ENCODE measurements around the gene NFAT5.
A peak's percentile ranks its signal among the peaks of the same experiment; 100 is the strongest.
"Not testable (repeated sequence)": the region's sequence is repeated elsewhere in the genome, so short reads cannot be mapped to it uniquely, and the experiment has no call there.

Gene NFAT5

DNA sequence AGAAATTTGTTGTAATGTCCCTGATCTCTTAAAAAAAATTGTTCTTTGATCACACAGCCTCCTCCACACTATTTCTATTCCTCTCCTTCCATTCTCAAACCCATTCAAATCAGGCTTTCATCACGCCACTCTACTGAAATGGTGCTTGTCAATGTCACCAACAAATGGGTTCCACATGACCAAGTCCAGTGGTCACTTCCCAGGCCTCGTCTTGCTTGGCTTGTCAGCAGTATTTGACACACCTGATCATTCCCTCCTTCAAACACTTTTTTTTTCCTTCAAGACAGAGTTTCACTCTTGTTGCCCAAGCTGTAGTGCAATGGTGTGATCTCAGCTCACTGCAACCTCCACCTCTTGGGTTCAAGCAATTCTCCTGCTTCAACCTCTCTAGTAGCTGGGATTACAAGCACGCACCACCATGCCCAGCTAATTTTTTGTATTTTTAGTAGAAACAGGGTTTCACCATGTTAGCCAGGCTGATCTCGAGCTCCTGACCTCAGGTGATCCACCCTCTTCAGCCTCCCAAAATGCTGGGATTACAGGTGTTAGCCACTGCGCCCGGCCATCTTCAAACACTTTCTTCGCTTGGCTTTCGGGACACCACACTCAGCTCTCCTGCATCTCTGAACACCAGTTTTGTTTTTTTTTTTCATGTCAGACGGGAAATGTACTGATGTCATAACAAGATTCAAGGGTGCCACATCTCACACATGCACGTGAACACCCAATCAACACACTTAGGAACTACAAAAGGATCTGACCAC is 142.3 kb downstream of the NFAT5 start:
- DNase-seq: no peak

DNA sequence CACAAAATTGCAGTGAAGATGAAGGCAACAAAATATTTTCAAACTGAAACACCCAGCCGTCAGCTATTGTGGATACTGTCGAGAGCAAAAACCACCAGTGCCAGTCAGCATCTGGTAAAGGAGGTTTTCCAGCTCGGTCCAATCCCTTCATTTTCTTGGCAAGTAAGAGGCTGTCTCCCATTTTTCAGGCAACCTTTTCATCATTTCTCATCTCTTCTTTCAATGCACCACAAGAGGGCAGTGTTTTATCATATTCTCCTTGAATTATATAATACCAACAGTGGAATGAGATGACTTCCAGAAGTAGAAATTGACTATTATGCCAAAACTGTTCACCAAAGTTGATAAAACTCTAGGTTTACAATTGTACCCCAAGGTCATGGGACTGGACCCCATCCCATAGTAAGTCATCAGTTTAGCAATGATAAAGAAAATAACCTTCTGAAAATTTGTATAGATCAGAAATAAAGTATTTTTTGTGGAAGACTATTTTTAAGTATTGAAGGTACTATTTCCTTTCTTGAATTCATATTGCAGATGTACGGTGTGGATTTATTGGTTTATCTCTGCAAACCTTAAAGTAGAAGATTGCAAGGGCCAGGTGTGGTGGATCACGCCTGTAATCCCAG is 143.8 kb downstream of the NFAT5 start:
- peak; percentile 68 for DNase-seq

DNA sequence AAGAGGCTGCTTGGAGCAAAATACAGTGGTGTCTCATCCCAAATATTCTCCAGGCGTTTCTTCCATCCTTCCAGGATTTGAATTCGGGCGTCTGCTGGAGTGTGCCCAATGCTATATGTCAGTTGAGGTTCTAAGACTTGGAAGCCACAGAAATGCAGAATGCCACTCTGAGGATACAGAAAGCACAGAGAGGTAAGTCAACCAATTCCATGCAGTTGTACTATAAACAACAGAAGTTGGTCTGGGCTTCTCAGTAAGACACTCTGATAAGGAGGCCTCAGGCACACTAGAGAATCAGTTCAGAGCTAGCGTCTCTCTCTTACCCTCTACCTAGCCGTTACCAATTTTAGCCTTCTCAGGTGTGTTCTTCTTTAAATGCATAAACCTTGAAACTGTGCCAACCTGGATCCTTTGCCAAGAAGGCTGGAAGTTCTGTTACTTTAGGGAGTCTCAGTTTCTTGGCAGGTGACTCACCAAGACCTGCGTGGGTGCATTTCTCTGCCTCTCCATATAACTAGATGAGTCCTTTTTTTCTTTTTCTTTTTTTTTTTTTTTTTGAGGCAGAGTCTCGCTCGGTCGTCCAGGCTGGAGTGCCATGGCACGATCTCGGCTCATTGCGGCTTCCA is 145.5 kb downstream of the NFAT5 start:
- no peak for DNase-seq

DNA sequence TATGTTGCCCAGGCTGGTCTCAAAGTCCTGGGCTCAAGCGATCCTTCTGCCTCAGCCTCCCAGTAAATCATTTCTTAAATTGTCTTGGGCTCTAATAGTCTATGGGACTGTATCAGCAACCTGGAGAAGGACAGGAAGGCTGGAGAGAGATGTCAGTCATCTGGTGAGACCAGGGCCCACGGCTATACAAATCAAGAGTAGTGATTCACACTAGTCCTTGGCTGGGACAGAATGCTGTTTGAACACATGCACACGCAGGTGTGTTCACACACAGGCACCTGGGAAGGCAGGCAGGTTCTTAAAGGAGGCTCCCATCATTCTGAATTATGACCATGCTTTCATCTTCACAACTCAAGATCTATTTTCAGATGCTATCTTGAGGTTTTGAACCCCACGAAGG is 146.5 kb downstream of the NFAT5 start:
- no peak for DNase-seq

DNA sequence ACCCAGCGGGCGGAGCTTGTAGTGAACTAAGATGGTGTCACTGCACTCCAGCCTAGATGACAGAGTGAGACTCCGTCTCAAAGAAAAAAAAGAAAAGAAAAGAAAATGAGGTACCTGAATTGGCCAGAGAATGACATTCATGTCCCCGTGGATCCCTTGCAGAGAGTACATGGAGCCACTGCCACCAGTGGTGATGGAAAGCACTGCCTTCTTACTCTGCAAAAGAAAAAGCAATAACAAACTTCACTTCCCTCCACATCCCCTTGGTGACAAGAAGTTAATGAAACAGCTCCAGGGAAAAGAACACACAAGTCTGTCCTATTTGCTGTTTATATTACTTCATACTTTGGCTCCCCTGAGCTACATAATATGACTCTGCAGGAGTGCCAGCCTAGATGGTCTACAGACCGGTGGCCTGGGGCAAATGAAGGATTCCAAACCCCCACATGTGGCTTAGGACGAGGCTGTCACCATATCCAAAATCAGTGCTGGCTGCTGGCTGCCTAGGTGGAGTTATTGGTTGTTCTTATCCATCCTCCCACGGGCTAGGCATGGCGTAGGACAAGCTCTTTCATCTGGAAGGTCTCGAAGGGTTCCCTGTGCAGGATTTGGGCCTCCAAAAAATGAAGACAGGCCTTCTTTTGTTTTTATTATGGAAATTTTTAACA is 147.3 kb downstream of the NFAT5 start:
- no peak for DNase-seq

DNA sequence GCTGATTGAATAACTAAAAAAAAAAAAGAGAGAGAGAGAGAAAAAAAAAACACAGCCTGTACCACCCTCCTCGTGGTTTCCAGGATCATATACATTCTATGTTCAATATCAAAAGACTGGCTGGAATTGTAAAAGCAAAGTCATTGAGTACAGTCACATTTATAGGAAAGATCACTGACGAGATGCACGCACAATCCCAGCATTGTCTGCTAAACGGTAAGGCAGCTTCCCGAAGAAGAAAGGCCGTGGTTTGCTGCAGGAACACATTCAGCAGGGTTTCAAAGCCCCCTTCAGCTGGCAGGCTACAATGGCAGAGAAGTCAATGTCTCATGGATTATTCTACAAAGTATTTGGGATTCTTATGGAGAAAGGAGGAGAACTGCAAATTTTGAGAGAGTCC is 151.3 kb downstream of the NFAT5 start:
- DNase-seq: no peak

DNA sequence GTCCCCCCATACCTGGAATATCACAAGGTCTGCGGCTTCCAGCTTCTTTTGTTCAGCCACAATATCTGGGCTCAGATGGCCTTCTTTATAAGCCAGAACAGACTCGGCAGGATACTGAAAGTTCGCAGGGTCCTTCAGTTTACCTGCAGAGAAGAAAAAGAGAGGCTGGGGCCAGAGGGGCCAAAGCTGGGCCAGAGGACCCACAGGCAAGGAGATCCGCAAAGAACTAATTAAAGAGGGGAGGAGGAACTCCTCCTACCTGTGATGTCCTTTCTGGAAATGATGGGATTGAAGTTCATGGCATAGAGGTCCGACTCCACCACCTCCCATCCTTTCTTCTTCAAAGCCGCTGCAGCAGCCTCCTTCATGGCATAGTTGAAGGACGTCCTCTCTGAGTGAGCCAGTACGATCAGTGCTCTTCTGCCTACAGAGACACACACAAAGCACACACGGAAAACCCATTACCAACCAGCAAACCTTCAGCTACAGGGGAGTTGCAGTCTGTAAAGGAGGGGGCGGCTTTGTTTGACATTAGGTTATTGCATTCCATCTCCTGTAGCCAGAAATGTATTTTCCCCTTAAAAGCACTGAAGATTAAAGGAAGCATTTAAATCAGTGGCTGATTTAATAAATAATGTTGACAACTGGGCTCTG is 152.5 kb downstream of the NFAT5 start:
- no peak for DNase-seq

DNA sequence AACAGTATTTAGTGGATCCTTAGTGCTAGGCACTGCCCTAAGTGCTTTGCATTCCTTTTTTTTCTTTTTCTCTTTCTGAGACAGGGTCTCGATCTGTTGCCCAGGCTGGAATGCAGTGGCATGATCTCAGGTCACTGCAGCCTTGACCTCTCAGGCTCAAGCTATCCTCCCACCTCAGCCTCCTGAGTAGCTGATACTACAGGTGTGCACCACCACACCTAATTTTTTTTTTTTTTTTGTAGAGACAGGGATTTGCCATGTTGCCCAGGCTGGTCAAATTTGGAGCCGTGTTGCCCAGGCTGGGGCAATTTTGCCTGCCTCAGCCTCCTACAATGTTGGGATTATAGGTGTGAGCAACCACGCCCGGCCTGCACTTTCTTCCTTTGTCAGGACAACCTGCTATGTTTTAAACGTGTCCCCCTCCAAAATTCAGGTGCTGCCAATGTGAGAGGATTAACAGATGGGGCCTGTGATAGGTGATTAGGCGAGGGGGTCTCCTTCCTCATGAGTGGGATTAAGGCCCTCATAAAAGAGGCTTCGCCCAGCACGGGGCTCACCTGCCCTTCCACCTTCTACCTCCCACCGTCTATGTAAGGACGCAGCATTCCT is 155.2 kb downstream of the NFAT5 start:
- DNase-seq: no peak

DNA sequence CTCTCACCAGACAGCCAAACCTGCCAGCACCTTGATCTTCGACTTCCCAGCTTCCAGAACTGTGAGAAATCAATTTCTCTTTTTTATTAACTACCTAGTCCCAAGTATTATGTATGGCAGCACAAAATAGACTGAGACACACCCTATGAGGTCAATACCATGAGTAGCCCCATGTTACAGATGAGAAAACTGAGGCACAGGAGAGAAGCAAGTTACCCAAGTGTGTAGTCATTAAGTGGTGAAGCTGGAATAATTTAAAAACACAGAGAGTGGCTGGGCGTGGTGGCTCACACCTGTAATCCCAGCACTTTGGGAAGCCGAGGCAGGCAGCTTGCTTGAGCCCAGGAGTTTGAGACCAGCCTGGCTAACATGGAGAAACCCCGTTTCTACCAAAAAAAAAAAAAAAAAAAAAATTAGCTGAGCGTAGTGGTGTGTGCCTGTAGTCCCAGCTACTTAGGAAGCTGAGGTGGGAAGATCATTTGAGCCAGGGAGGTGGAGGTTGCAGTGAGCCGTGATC is 155.7 kb downstream of the NFAT5 start:
- no peak for DNase-seq

DNA sequence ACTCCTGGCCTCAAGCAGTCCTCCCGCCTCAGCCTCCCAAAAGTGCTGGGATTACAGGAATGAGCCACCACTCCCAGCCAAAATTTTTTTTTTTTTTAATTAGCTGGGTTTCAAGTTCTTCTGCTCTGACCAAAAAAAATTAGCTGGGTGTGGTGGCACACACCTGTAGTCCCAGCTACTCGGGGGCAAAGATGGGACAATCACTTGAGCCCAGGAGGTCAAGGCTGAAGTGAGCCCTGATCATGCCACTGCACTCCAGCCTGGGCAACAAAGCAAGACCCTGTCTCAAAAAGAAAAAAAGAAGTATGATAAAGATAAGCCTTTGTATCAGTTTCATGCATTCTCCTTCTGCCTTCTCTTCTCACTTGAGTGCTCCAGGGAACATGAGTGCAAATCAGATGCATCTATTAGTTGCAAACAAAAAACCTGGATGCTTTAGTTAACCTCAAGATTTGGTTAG is 158.7 kb downstream of the NFAT5 start:
- no peak for DNase-seq

DNA sequence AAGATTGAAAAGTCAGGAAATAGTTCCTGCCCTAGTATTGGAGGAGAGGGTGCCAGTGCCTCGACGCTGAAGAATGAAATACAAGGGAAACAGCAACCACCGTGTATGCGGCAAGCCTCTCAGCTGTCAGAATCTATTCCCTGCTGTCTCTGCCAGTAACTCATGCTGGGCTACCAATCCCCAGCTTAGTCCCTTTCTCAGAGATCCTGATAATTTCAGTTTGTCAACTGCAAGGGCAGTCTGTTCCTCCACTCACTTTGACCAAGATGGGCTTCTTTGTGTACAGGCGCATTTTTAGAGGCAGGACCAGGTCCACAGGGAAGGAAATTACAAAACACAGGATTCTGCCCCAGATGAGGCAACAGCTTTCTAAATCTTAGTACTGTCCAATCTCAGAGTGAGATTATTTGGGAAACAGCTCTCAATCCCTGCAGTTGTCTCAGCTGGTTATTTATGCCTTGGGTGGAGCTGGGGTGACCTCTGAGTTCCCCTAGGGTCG is 159.3 kb downstream of the NFAT5 start:
- DNase-seq: no peak

DNA sequence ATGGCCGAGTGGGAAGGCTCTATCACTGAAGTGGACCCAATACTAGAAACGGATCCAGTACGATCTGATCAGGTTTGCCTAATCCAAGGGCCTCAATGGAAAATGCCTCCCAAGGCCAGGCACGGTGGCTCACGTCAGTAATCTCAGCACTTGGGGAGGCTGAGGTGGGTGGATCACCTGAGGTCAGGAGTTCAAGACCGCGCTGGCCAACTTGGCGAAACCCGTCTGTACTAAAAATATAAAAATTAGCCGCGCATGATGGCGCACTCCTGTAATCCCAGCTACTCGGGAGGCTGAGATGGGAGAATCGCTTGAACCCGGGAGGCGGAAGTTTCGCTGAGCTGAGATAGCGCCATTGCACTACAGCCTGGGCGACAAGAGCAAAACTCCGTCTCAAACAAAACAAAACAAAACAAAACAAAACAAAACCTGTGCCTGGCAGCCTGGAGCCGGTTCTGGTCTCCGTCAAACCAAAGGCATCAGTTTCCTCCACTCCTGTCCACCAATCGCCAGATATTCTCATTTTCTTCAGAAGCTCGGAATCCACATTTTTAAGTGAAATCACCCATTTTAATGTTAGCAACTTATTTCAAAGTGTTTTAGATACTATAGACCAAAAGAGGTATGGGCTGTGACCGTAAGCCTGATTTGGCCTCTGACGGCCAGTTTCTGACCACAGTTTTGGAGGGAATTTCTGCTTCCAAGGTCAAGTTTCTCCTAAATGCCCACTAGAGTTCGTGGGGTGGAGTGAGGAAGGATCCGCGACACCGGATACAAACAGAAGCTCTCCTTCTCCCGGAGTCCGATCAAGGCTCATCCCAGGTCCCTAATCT is 159.9 kb downstream of the NFAT5 start:
- DNase-seq: no peak

DNA sequence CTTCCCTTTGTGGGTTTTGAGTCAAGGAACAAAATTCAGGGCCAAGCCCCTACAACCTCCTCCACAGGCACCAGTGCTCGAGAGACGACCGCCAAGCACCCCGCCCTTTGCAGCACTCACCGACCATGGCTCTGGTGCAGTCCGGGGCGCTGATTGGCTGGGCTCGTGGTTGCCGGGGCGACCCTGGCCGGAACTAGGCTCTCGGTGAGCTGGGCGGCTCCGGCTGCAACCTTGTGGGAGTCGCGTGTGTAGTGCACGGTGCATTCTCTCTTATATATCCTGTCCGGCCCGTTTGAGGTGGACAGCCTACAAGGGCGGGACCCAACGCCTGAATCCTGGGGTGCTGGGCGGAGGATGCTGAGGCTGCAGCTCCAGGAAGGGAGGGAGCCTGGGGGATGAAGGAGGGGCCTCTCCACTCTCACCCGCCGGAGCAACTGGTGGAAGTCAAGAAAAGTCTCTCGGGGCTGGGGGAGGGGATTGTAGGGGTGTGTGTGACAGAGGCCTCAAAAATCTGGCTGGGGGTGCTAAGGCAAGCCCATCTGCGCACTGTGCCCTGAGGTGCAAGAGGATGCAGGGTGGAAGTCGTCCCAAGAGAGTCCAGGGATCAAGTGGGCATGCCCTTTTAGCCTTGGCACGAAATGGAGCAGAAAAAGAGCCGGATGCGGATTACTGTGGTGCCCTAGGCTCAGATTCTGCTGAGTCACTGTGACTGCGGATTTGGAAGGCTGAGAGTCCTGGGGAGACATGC is 160.7 kb downstream of the NFAT5 start, which contains the start of gene NQO1:
Gene NQO1 (minus strand): TSS at position 248 of the 748 bp plus-strand sequence. CDS start 121 bp downstream, at position 127.
- DNase-seq: peak; percentile 88

DNA sequence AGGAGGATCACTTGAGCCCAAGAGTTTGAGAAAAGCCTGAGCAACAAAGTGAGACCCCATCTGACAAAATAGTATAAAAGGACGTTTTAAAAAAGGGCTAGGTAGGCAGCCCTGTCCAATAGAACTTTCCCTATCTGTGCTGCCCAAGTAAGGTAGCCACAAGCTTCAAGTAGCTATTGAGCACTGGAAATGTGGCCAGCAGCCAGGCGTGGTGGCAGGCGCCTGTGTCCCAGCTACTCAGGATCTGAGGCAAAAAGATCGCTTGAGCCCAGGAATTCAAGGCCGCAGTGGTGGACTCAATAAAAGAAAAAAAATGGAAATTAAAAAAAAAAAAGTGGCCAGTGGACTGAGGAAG is 162.1 kb downstream of the NFAT5 start:
- no peak for DNase-seq

DNA sequence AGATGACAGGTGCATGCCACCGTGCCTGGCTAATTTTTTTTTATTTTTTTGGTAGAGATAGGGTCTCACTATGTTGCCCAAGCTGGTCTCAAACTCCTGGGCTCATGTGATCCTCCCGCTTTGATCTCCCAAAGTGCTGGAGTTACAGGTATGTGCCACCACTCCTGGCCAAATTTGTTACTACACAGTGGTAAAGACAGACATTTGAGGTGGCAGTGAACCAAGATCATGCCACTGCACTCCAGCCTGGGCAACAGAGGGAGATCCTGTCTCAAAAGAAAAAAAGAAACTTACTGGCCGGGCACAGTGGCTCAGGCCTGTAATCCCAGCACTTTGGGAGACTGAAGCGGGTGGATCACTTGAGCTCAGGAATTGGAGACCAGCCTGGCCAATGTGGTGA is 163.3 kb downstream of the NFAT5 start:
- not testable (repeated sequence) for DNase-seq

DNA sequence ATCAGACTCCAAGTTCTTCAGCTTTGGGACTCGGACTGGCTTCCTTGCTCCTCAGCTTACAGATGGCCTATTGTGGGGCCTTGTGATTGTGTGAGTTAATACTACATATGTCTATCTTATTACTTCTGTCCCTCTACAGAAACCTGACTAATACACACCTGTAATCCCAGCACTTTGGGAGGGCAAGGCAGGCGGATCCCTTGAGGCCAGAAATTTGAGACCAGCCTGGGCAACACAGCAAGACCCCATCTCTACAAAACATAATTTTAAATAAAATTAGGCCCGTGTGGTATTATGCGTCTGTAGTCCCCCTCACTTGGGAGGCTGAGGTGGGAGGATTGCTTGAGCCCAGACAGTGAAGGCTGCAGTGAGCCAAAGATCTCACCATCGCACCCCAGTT is 165.5 kb downstream of the NFAT5 start:
- not testable (repeated sequence) for DNase-seq

DNA sequence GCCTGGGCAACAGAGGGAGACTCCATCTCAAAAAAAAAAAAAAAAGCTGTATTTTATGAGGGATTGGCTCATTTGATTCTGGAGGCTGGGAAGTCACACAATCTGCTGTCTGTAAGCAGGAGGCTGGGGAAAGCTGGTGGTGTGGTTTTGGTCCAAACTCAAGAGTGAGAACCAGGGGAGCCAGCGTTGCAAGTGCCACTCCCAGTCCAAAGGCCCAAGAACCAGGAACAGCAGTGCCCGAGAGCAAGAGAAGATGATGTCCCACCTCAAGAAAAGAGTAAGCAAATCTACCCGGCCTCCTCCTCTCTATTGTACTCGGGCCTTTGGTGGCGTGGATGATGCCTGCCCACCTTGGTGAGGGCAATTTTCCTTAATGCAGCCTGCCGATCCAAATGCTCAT is 166.3 kb downstream of the NFAT5 start:
- no peak for DNase-seq

DNA sequence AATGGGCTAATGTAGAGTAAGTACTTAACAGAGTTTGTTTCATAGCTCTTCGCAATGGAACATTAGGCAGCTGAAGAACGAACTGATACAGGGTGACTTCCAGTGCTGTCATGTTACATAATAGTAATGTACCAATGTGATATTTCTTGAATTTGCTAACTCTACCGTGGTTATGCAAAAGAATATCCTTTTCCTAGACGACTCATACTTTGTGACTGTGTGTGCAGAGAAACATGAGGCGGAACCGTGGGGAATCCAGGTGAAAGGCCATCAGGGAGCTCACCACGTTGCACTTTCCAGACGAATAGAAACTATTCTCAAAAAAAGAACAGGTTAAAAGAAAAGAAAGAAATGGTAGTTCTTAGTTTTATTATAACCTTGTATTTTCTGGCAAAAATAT is 175.8 kb downstream of the NFAT5 start:
- DNase-seq: no peak

DNA sequence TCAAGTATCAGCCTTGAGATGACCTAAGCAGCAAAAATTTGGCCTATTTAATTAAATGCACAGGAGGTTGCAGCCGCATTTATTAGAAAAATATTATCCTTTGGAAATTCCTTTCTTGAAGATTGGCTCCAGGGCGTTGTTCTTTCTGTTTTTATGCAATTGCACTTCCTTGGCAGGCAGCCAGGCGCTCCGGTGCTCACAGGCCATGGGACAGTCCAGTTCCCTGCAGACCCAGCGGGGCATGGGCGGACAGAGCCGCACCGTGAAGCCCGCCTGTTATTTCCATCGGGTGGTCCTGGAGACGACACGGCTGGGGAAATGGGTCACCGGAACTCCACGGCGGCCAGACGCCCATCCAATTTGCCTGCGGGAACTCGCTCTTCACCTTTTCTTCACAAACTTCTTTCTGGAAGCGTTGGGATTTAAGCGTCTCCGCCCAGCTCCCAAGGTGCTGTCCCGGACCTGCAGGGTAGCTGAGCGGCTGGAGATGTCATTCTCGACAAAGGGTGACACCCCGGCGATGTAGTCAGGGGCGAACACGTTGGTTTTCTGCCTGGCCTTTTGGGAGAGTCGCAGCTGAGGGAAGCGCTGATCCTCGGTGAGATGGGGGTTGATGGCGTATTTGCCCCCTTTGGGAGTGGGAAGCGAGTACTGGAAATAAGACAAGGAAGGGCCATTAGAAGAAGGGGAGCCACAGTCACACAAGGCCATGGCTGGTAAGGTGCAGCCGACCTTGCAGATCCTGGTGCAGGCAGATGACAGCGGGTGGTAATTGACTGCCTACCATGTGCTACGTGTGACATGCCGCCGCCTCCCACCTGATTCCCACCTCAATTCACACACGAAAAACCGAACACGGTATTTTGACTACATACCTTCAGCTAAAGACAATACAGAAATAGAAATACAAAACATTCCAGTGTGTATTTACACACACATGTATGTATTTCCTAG is 176.5 kb downstream of the NFAT5 start:
- no peak for DNase-seq

Data from CD4-positive, alpha-beta T cell treated with Interleukin-4 for 4 hours (primary cell).